HCT116 (cell line): ENCODE results near the gene SQSTM1. TPM values are rescaled to one million over a fixed set of nuclear protein-coding genes. Genes with fewer than 3 reads are reported as not detected.

Source experiments
- ATAC-seq: fragments of 200-7000 bp; cut with Tn5 transposase; 2 replicates; pipeline ENCODE4 v1.9.1; 2020; ENCODE audit warnings: mild to moderate bottlenecking, moderate library complexity
- BruUV-seq: library from RNA; stranded (reverse); fragments of 400-500 nt; replicated peaks from 2 replicates; lab custom pipeline; 2021; lab: Mats Ljungman, UMichigan
- CTCF ChIA-PET: fragments of 300-600 bp; sonication (Branson Sonifier 250); formaldehyde crosslinking; loops from one replicate; lab custom pipeline; 2021; ENCODE audit warnings: antibody characterized with exemption; lab: Charles Lee
- POLR2A ChIA-PET: fragments of 300-600, 350-600 bp; sonication (Branson Sonifier 250); formaldehyde crosslinking; loops from one replicate; lab custom pipeline; 2021; ENCODE audit warnings: antibody characterized with exemption; lab: Charles Lee
- RAD21 ChIA-PET, 2 experiments: fragments of 300-600 bp; sonication (Branson Sonifier 250); formaldehyde crosslinking; loops; one replicate each; lab custom pipeline; 2023; ENCODE audit warnings: low total read pairs in 2 of 2; ENCODE audit not compliant: uncharacterized antibody in 2 of 2, unreplicated experiment in 2 of 2, low non-redundant PET in 1 of 2; lab: Charles Lee
- DNase-seq: peaks from one replicate; pipeline ENCODE4 v3.0.0-alpha.2; 2010; ENCODE audit warnings: low read depth, low spot score
- H2AFZ ChIP-seq: fragments of 200-600 bp; shearing (Covaris generic), sonication (generic); 2 replicates; pipeline ENCODE4 v1.6.1; 2017; ENCODE audit warnings: low read depth, mixed run types, mixed read lengths, antibody characterized with exemption, low read length; ENCODE audit not compliant: poor library complexity, severe bottlenecking
- H3K27ac ChIP-seq: 2 replicates; pipeline ENCODE4 v1.5.1; 2012; ENCODE audit warnings: low read depth, low read length
- H3K27me3 ChIP-seq: fragments of 200-600 bp; sonication (generic); 2 replicates; pipeline ENCODE4 v1.6.1; 2016; ENCODE audit warnings: mixed run types, low read length, mixed read lengths; ENCODE audit not compliant: insufficient read depth
- H3K36me3 ChIP-seq, 2 experiments: fragments of 200-500 bp in 1 of 2; fragments of 200-600 bp in 1 of 2; sonication (Bioruptor generic) in 1 of 2; sonication (generic) in 1 of 2; 2 replicates each; pipeline versions ENCODE4 v1.5.1 to v1.6.1; 2014 to 2016; ENCODE audit warnings: low read length in 2 of 2, inconsistent platforms in 1 of 2, mixed read lengths in 1 of 2, mixed run types in 1 of 2; ENCODE audit not compliant: insufficient read depth in 2 of 2, control insufficient read depth in 1 of 2
- H3K4me1 ChIP-seq, 2 experiments: fragments of 200-600 bp in 1 of 2; sonication (generic) in 1 of 2; 2 replicates each; pipeline versions ENCODE4 v1.5.1 to v1.6.1; 2012 to 2017; ENCODE audit warnings: low read length in 2 of 2, inconsistent platforms in 1 of 2, mild to moderate bottlenecking in 1 of 2, mixed read lengths in 1 of 2, mixed run types in 1 of 2, moderate library complexity in 1 of 2; ENCODE audit not compliant: insufficient read depth in 2 of 2, control insufficient read depth in 1 of 2
- H3K4me2 ChIP-seq: fragments of 200-600 bp; sonication (generic); 2 replicates; pipeline ENCODE4 v1.6.1; 2017; ENCODE audit warnings: mixed run types, low read length, mixed read lengths
- H3K4me3 ChIP-seq, 2 experiments: fragments of 200-600 bp in 1 of 2; sonication (generic) in 1 of 2; replicated peaks in 1 of 2; 2 replicates each; pipeline ENCODE4 v1.5.1; 2011 to 2016; ENCODE audit warnings: low read length in 2 of 2, control low read depth in 1 of 2, low read depth in 1 of 2, mild to moderate bottlenecking in 1 of 2, mixed read lengths in 1 of 2, mixed run types in 1 of 2
- H3K79me2 ChIP-seq: fragments of 200-600 bp; sonication (generic); 2 replicates; pipeline ENCODE4 v1.6.1; 2017; ENCODE audit warnings: mild to moderate bottlenecking, mixed run types, low read length, moderate library complexity, mixed read lengths; ENCODE audit not compliant: insufficient read depth
- H3K9ac ChIP-seq: fragments of 200-600 bp; sonication (generic); 2 replicates; pipeline ENCODE4 v1.6.1; 2016; ENCODE audit warnings: low read length, mixed read lengths
- H3K9me2 ChIP-seq: fragments of 200-600 bp; sonication (generic), shearing (Covaris generic); 2 replicates; pipeline ENCODE4 v1.6.1; 2017; ENCODE audit warnings: mixed run types, mild to moderate bottlenecking, moderate library complexity; ENCODE audit not compliant: insufficient read depth
- H3K9me3 ChIP-seq, 2 experiments: fragments of 200-500 bp in 1 of 2; fragments of 200-600 bp in 1 of 2; sonication (Bioruptor generic) in 1 of 2; sonication (generic) in 1 of 2; 2 replicates each; pipeline ENCODE4 v1.6.1; 2014 to 2017; ENCODE audit warnings: low read length in 2 of 2, mixed read lengths in 2 of 2, inconsistent platforms in 1 of 2, low read depth in 1 of 2, mild to moderate bottlenecking in 1 of 2, mixed run types in 1 of 2, moderate library complexity in 1 of 2; ENCODE audit not compliant: control insufficient read depth in 1 of 2, insufficient read depth in 1 of 2
- H4K20me1 ChIP-seq: fragments of 200-600 bp; sonication (generic), shearing (Covaris generic); 2 replicates; pipeline ENCODE4 v1.6.1; 2017; ENCODE audit warnings: mixed run types, mild to moderate bottlenecking, moderate library complexity; ENCODE audit not compliant: insufficient read depth
- CEBPB ChIP-seq: IDR thresholded peaks from 2 replicates; pipeline ENCODE4 v1.6.1; 2012; ENCODE audit warnings: low read depth
- EZH2phosphoT487 ChIP-seq: fragments of 200-600 bp; IDR thresholded peaks from 2 replicates; pipeline ENCODE4 v1.6.1; 2018; ENCODE audit warnings: antibody characterized with exemption, borderline replicate concordance
- JUND ChIP-seq: IDR thresholded peaks from 2 replicates; pipeline ENCODE4 v1.6.1; 2012
- MAX ChIP-seq: IDR thresholded peaks from 2 replicates; pipeline ENCODE4 v1.6.1; 2012
- POLR2AphosphoS5 ChIP-seq: IDR thresholded peaks from 2 replicates; pipeline ENCODE4 v1.6.1; 2011; ENCODE audit warnings: mild to moderate bottlenecking, low read depth, low read length, moderate library complexity
- RAD21 ChIP-seq: IDR thresholded peaks from 2 replicates; pipeline ENCODE4 v1.6.1; 2012; ENCODE audit warnings: low read depth, mild to moderate bottlenecking
- SIN3A ChIP-seq: IDR thresholded peaks from 2 replicates; pipeline ENCODE4 v1.6.1; 2012; ENCODE audit warnings: low read depth
- SP1 ChIP-seq: IDR thresholded peaks from 2 replicates; pipeline ENCODE4 v1.6.1; 2012; ENCODE audit warnings: low read depth
- TCF7L2 ChIP-seq: IDR thresholded peaks from 2 replicates; pipeline ENCODE4 v1.7.0; 2011; ENCODE audit warnings: borderline replicate concordance, inconsistent platforms; ENCODE audit not compliant: insufficient read depth, insufficient read length; ENCODE audit errors: extremely low read depth
- YY1 ChIP-seq: IDR thresholded peaks from 2 replicates; pipeline ENCODE4 v1.6.1; 2011; ENCODE audit warnings: low read length, low read depth, moderate library complexity, mild to moderate bottlenecking; ENCODE audit not compliant: insufficient replicate concordance; ENCODE audit errors: extremely low read depth
- ZFX ChIP-seq: fragments of 450-650 bp; IDR thresholded peaks from 2 replicates; pipeline ENCODE4 v1.6.1; 2017
- intact Hi-C: fragments of 100-400 bp; cut with micrococcal nuclease; formaldehyde crosslinking; loops from 2 replicates; pipeline ENCODE4 v1.10.0; 2022
- total RNA-seq: library from RNA; stranded (reverse); gene quantifications from one replicate; pipeline ENCODE4 v1.2.1, GENCODE V29; 2021; ENCODE audit not compliant: unreplicated experiment
- TF ChIP-seq, protein P1 (sequence below): IDR thresholded peaks from 2 replicates; pipeline ENCODE4 v1.6.1; 2012; ENCODE audit warnings: low read depth
- TF ChIP-seq, protein P2 (sequence below): IDR thresholded peaks from 2 replicates; pipeline ENCODE4 v1.6.1; 2011; ENCODE audit warnings: mild to moderate bottlenecking, low read length, moderate library complexity; ENCODE audit not compliant: insufficient replicate concordance; ENCODE audit errors: extremely low read depth

Gene SQSTM1
- total RNA-seq, 1 experiment from 2014 or later: 299 TPM

- BruUV-seq: no TSS peak
- Histone ChIP-seq H3K4me2 (no peak overlapping the region), H3K27ac (peak overlapping the region; percentile 43; the same call in 1 of the 2 replicates), H3K9me2 (no peaks in the 10 kb centered on the region), H3K9me3 (no peaks in the 10 kb centered on the region), H3K9ac (no peak overlapping the region), H3K27me3 (no peaks in the 10 kb centered on the region), H3K4me1 (no peaks in the 10 kb centered on the region), H2AFZ (no peak overlapping the region), H4K20me1 (peaks cover 4% of the 10 kb centered on the region; the same call in 1 of the 2 replicates), H3K4me3 (no peak overlapping the region), H3K79me2 (no peaks in the 10 kb centered on the region), H3K36me3 (peaks cover 20 to 26% of the 10 kb centered on the region in 2 experiments; a peak in 3 of 4 replicates)
- ChIA-PET RAD21 (no interaction called here), POLR2A (interaction anchor here (1.0 kb wide), 1 partner anchor 9 kb away, joined by 3 read pairs; no protein-coding TSS in a partner anchor), CTCF (no interaction called here)
- ATAC-seq: peak; percentile 33
- intact Hi-C loops: no loop called here
- no peak for DNase-seq
- TF ChIP-seq YY1 (no peak), TCF7L2 (peak; percentile 17), SIN3A (no peak), POLR2AphosphoS5 (peak; percentile 52; the same call in 1 of the 2 replicates), JUND (no peak; the same call in 1 of the 2 replicates), SP1 (no peak)
Measured at GRCh38 chr5:179839328-179840256, 18.9 kb downstream of the SQSTM1 start.

- BruUV-seq: no TSS peak
- H3K9ac ChIP-seq: no peak overlapping the region
- ChIA-PET POLR2A (interaction anchor here (1.0 kb wide), 1 partner anchor 9 kb away, joined by 3 read pairs; no protein-coding TSS in a partner anchor), CTCF (no interaction called here), RAD21 (no interaction called here)
- H3K27ac ChIP-seq: no peak overlapping the region
- DNase-seq (no peak), ATAC-seq (0 out of 2 replicates have a peak, but pooled peaks have one; percentile 2)
- intact Hi-C loops: no loop called here
- peaks cover 20 to 28% of the 10 kb centered on the region in 2 experiments; a peak in 3 of 4 replicates for H3K36me3 ChIP-seq
- H3K9me2 ChIP-seq: no peaks in the 10 kb centered on the region
- no peaks in the 10 kb centered on the region for H3K4me1 ChIP-seq
- H4K20me1 ChIP-seq: peaks cover 4% of the 10 kb centered on the region; the same call in 1 of the 2 replicates
- no peak overlapping the region for H3K4me3 ChIP-seq
- H3K9me3 ChIP-seq: no peaks in the 10 kb centered on the region
- H2AFZ ChIP-seq: no peak overlapping the region
- no peaks in the 10 kb centered on the region for H3K27me3 ChIP-seq
- H3K4me2 ChIP-seq: no peak overlapping the region
- no peaks in the 10 kb centered on the region for H3K79me2 ChIP-seq
- TF ChIP-seq, protein P1, sequence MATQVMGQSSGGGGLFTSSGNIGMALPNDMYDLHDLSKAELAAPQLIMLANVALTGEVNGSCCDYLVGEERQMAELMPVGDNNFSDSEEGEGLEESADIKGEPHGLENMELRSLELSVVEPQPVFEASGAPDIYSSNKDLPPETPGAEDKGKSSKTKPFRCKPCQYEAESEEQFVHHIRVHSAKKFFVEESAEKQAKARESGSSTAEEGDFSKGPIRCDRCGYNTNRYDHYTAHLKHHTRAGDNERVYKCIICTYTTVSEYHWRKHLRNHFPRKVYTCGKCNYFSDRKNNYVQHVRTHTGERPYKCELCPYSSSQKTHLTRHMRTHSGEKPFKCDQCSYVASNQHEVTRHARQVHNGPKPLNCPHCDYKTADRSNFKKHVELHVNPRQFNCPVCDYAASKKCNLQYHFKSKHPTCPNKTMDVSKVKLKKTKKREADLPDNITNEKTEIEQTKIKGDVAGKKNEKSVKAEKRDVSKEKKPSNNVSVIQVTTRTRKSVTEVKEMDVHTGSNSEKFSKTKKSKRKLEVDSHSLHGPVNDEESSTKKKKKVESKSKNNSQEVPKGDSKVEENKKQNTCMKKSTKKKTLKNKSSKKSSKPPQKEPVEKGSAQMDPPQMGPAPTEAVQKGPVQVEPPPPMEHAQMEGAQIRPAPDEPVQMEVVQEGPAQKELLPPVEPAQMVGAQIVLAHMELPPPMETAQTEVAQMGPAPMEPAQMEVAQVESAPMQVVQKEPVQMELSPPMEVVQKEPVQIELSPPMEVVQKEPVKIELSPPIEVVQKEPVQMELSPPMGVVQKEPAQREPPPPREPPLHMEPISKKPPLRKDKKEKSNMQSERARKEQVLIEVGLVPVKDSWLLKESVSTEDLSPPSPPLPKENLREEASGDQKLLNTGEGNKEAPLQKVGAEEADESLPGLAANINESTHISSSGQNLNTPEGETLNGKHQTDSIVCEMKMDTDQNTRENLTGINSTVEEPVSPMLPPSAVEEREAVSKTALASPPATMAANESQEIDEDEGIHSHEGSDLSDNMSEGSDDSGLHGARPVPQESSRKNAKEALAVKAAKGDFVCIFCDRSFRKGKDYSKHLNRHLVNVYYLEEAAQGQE: no peak
- TF ChIP-seq ZFX: no peak
- TF ChIP-seq JUND: no peak
- no peak for TF ChIP-seq EZH2phosphoT487
- TF ChIP-seq, protein P2, sequence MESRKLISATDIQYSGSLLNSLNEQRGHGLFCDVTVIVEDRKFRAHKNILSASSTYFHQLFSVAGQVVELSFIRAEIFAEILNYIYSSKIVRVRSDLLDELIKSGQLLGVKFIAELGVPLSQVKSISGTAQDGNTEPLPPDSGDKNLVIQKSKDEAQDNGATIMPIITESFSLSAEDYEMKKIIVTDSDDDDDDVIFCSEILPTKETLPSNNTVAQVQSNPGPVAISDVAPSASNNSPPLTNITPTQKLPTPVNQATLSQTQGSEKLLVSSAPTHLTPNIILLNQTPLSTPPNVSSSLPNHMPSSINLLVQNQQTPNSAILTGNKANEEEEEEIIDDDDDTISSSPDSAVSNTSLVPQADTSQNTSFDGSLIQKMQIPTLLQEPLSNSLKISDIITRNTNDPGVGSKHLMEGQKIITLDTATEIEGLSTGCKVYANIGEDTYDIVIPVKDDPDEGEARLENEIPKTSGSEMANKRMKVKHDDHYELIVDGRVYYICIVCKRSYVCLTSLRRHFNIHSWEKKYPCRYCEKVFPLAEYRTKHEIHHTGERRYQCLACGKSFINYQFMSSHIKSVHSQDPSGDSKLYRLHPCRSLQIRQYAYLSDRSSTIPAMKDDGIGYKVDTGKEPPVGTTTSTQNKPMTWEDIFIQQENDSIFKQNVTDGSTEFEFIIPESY: no peak
- no peak for TF ChIP-seq CEBPB
- TF ChIP-seq RAD21: no peak
- TF ChIP-seq MAX: no peak
Measured at GRCh38 chr5:179840321-179840720, 19.6 kb downstream of the SQSTM1 start.
